B cell (primary cell): ENCODE measurements around the gene TBC1D22A. TPM values are rescaled to one million over a fixed set of nuclear protein-coding genes. Genes with fewer than 3 reads are reported as not detected.

Source experiments
- ATAC-seq: fragments of 200-7000 bp; cut with Tn5 transposase; one replicate; pipeline ENCODE4 v1.10.0; 2021; ENCODE audit warnings: low read depth, mild to moderate bottlenecking, moderate number of reproducible peaks, moderate library complexity
- CTCF ChIA-PET: fragments of 350-600 bp; sonication (Branson Sonifier 250); formaldehyde crosslinking; loops from one replicate; lab custom pipeline; 2021; ENCODE audit warnings: antibody characterized with exemption, inconsistent platforms; lab: Charles Lee
- POLR2A ChIA-PET: fragments of 350-600 bp; sonication (Branson Sonifier 250); formaldehyde crosslinking; loops from one replicate; lab custom pipeline; 2021; ENCODE audit warnings: antibody characterized with exemption; lab: Charles Lee
- DNase-seq: peaks from one replicate; pipeline ENCODE4 v3.0.0; 2013
- H2AFZ ChIP-seq: 2 replicates; pipeline ENCODE4 v1.6.1; 2012; ENCODE audit warnings: mild to moderate bottlenecking, low read depth, low read length; ENCODE audit not compliant: insufficient read depth, poor library complexity, severe bottlenecking
- H3K27ac ChIP-seq, 2 donors: 1 replicate in 1 of 2; 2 replicates in 1 of 2; pipeline ENCODE4 v1.5.1; 2012 to 2013; ENCODE audit warnings: low read length in 2 of 2, mild to moderate bottlenecking in 2 of 2, moderate library complexity in 1 of 2
- H3K27me3 ChIP-seq, 4 experiments: fragments of 200-600 bp in 1 of 4; sonication (generic) in 1 of 4; replicated peaks in 1 of 4; 1 replicate in 2 of 4; 2 replicates in 2 of 4; pipeline versions ENCODE4 v1.6.1 to v1.7.0; 2013 to 2016; ENCODE audit warnings: low read length in 3 of 4, mild to moderate bottlenecking in 2 of 4, mixed read lengths in 1 of 4, moderate library complexity in 1 of 4; ENCODE audit not compliant: insufficient read depth in 4 of 4, control insufficient read depth in 3 of 4; ENCODE audit errors: control extremely low read depth in 1 of 4
- H3K36me3 ChIP-seq, 2 experiments: replicated peaks in 1 of 2; 1 replicate in 1 of 2; 2 replicates in 1 of 2; pipeline versions ENCODE4 v1.6.1 to v1.7.1; 2013; ENCODE audit warnings: low read length in 1 of 2; ENCODE audit not compliant: insufficient read depth in 2 of 2, control insufficient read depth in 1 of 2; ENCODE audit errors: control extremely low read depth in 1 of 2, extremely low read depth in 1 of 2
- H3K4me1 ChIP-seq, 2 donors: fragments of 200-600 bp in 1 of 2; sonication (generic) in 1 of 2; 1 replicate in 1 of 2; 2 replicates in 1 of 2; pipeline versions ENCODE4 v1.5.1 to v1.6.1; 2013 to 2017; ENCODE audit warnings: low read length in 2 of 2; ENCODE audit not compliant: control insufficient read depth in 2 of 2, insufficient read depth in 2 of 2
- H3K4me2 ChIP-seq: replicated peaks from 2 replicates; pipeline ENCODE3; 2012; ENCODE audit warnings: mild to moderate bottlenecking, low read depth, low read length; ENCODE audit not compliant: poor library complexity, severe bottlenecking
- H3K4me3 ChIP-seq, 5 experiments: fragments of 200-600 bp in 1 of 5; sonication (generic) in 1 of 5; 1 replicate in 3 of 5; 2 replicates in 2 of 5; pipeline versions ENCODE4 v1.5.1 to v1.7.0; 2011 to 2016; ENCODE audit warnings: low read length in 4 of 5, mild to moderate bottlenecking in 4 of 5, low read depth in 2 of 5, control low read depth in 1 of 5, moderate library complexity in 1 of 5; ENCODE audit not compliant: insufficient read depth in 1 of 5; ENCODE audit errors: control extremely low read depth in 1 of 5, extremely low read depth in 1 of 5
- H3K79me2 ChIP-seq: fragments of 200-600 bp; sonication (generic); one replicate; pipeline ENCODE4 v1.6.0; 2016; ENCODE audit warnings: low read length; ENCODE audit not compliant: control insufficient read depth, insufficient read depth
- H3K9ac ChIP-seq: fragments of 200-600 bp; sonication (generic); 2 replicates; pipeline ENCODE4 v1.6.1; 2017; ENCODE audit warnings: mild to moderate bottlenecking, low read length, moderate library complexity
- H3K9me3 ChIP-seq, 3 donors: one replicate each; pipeline versions ENCODE4 v1.6.1 to v1.7.1; 2013; ENCODE audit warnings: low read length in 2 of 3; ENCODE audit not compliant: control insufficient read depth in 2 of 3, insufficient read depth in 1 of 3; ENCODE audit errors: control extremely low read depth in 1 of 3
- H4K20me1 ChIP-seq: 2 replicates; pipeline ENCODE4 v1.6.0; 2012; ENCODE audit warnings: mild to moderate bottlenecking, low read length; ENCODE audit not compliant: insufficient read depth, control insufficient read depth, poor library complexity, severe bottlenecking
- H3K27ac Mint-ChIP-seq: one replicate; pipeline ENCODE4 v1.8.0; 2021; ENCODE audit warnings: mixed read lengths
- H3K27me3 Mint-ChIP-seq: one replicate; pipeline ENCODE4 v1.8.0; 2021; ENCODE audit warnings: mixed read lengths
- H3K4me1 Mint-ChIP-seq: one replicate; pipeline ENCODE4 v1.8.0; 2021; ENCODE audit warnings: mixed read lengths
- H3K4me3 Mint-ChIP-seq: one replicate; pipeline ENCODE4 v1.8.0; 2021; ENCODE audit warnings: mixed read lengths
- H3K9me3 Mint-ChIP-seq: one replicate; pipeline ENCODE4 v1.8.0; 2022; ENCODE audit warnings: mixed read lengths; ENCODE audit not compliant: insufficient read depth
- EZH2 ChIP-seq: IDR thresholded peaks from 2 replicates; pipeline ENCODE4 v1.6.1; 2012; ENCODE audit warnings: borderline replicate concordance, low read depth, mild to moderate bottlenecking, moderate library complexity, low read length; ENCODE audit not compliant: insufficient read depth, poor library complexity, severe bottlenecking
- WGBS: methylation state at CpG from one replicate; pipeline ENCODE4 v1.1.5; 2013; ENCODE audit warnings: missing lambda C conversion rate; ENCODE audit not compliant: insufficient coverage; 5-methylcytosine and 5-hydroxymethylcytosine counted together
- intact Hi-C: fragments of 100-400 bp; cut with micrococcal nuclease; formaldehyde crosslinking; loops from one replicate; pipeline ENCODE4 v1.10.0; 2022
- polyA plus RNA-seq: library from polyadenylated mRNA; depleted of rRNA; stranded (reverse); fragments of >200 nt; gene quantifications from 2 replicates; pipeline ENCODE4 v1.2.3, GENCODE V29; 2012
- total RNA-seq, 2 donors: library from RNA; stranded (reverse); fragments of 120-200 nt in 1 of 2; gene quantifications; 1 replicate in 1 of 2; 2 replicates in 1 of 2; pipeline versions ENCODE4 v1.2.3 to v1.2.4, GENCODE V29; 2013 to 2022
- TF ChIP-seq, protein P1 (sequence below): fragments of 200-600 bp; IDR thresholded peaks from one replicate; pipeline ENCODE4 v1.8.0; 2022; ENCODE audit warnings: antibody characterized with exemption, mild to moderate bottlenecking

The TBC1D22A gene
- total and polyA plus RNA-seq, 2 donors (not counting 1 experiment from before 2014, with no cell fraction given) = 73.8 to 128 TPM

DNA sequence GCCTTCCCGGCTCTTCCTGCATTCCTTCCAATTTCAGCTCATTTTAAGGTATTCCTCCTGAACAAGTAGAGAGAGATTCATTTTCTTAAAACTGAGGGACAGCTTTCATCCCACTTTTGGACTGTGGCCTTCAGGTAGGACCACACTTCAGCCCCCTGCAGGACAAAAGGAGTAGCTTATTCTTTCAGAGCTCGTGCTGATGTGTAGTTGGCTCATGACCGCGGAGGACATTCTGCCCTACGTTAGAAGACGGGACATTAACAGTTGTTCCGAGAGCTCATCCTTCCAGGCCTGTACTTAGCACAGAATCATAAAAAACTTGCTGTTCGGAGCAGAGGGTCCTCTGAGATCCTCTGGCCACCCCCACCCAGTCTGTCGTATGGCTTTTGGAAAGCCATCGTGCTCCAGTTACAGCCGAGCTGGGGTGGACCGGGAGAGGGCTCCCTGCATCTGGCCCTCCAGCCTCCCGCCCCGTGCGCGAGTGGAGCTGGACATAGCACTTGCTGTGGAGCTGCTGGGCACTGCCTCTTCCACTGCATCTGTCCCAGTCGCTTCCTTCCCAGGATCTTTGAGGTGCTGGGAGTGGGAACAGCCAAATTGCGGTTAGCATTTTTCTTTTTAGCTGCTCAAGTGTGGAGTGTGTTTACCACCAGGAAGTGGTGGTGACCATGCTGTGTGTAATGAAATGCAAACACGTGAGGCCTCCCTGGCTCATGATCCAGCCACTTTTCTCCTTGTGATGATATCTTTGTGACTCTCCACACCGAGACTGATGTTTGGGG, 250.3 kb downstream of the TBC1D22A start:
- H3K79me2 ChIP-seq = peaks cover 98% of the 10 kb centered on the region
- no peak overlapping the region for H3K4me3 ChIP-seq
- DNase-seq = no peak
- H3K9ac ChIP-seq = no peak overlapping the region
- ChIA-PET POLR2A (no interaction called here), CTCF (interaction anchor here (1.5 kb wide), 1 partner anchor 277 kb away, joined by 3 read pairs; no protein-coding TSS in a partner anchor)
- peaks cover 14% of the 10 kb centered on the region for H3K4me1 Mint-ChIP-seq
- H2AFZ ChIP-seq = no peak overlapping the region
- no peak for TF ChIP-seq EZH2
- TF ChIP-seq, protein P1, sequence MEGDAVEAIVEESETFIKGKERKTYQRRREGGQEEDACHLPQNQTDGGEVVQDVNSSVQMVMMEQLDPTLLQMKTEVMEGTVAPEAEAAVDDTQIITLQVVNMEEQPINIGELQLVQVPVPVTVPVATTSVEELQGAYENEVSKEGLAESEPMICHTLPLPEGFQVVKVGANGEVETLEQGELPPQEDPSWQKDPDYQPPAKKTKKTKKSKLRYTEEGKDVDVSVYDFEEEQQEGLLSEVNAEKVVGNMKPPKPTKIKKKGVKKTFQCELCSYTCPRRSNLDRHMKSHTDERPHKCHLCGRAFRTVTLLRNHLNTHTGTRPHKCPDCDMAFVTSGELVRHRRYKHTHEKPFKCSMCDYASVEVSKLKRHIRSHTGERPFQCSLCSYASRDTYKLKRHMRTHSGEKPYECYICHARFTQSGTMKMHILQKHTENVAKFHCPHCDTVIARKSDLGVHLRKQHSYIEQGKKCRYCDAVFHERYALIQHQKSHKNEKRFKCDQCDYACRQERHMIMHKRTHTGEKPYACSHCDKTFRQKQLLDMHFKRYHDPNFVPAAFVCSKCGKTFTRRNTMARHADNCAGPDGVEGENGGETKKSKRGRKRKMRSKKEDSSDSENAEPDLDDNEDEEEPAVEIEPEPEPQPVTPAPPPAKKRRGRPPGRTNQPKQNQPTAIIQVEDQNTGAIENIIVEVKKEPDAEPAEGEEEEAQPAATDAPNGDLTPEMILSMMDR = no peak
- intact Hi-C loops = no loop called here
- no peak overlapping the region for H3K4me2 ChIP-seq
- no peak for ATAC-seq
- H3K27me3 ChIP-seq = no peaks in the 10 kb centered on the region
- H3K36me3 ChIP-seq = peaks cover 5 to 63% of the 10 kb centered on the region in 2 experiments
- no peak overlapping the region for H3K27ac ChIP-seq
- H3K9me3 ChIP-seq = peaks cover 0 to under 1% (median 0%) of the 10 kb centered on the region in 3 donors
- peak overlapping the region; percentile 12 for H3K27ac Mint-ChIP-seq
- no peaks in the 10 kb centered on the region for H3K27me3 Mint-ChIP-seq
- H3K9me3 Mint-ChIP-seq = no peaks in the 10 kb centered on the region
- 94% methylated on average over 17 of the region's 20 CpGs for WGBS
- H3K4me1 ChIP-seq = no peaks in the 10 kb centered on the region
- no peak overlapping the region for H3K4me3 Mint-ChIP-seq
- H4K20me1 ChIP-seq = peaks cover 100% of the 10 kb centered on the region
